Nephron progenitor cell (in vitro differentiated cells): ENCODE results near the gene RBM19.

Experiments
- DNase-seq: peaks from one replicate; pipeline ENCODE4 v3.0.0; 2021
- H3K27ac Mint-ChIP-seq: 2 replicates; pipeline ENCODE4 v1.8.0; 2021; ENCODE audit warnings: mild to moderate bottlenecking, moderate library complexity, mixed read lengths
- H3K27me3 Mint-ChIP-seq: 2 replicates; pipeline ENCODE4 v1.8.0; 2021; ENCODE audit warnings: mild to moderate bottlenecking, low read depth, mixed read lengths; ENCODE audit not compliant: poor library complexity
- H3K36me3 Mint-ChIP-seq: 2 replicates; pipeline ENCODE4 v1.8.0; 2021; ENCODE audit warnings: low read depth, mixed read lengths
- H3K4me1 Mint-ChIP-seq: 2 replicates; pipeline ENCODE4 v1.8.0; 2021; ENCODE audit warnings: mixed read lengths
- H3K4me3 Mint-ChIP-seq: 2 replicates; pipeline ENCODE4 v1.8.0; 2021; ENCODE audit warnings: mild to moderate bottlenecking, moderate library complexity, mixed read lengths
- H3K9me3 Mint-ChIP-seq: 2 replicates; pipeline ENCODE4 v1.8.0; 2021; ENCODE audit warnings: mild to moderate bottlenecking, moderate library complexity, mixed read lengths
- CTCF ChIP-seq: fragments of 200-600 bp; sonication (generic); IDR thresholded peaks from 2 replicates; pipeline ENCODE4 v1.5.0; 2021; ENCODE audit warnings: antibody characterized with exemption

Gene RBM19

GRCh38 chr12:113990250-113991223 is 24.4 kb upstream of the RBM19 start:
- no peaks in the 10 kb centered on the region for H3K36me3 Mint-ChIP-seq
- peaks cover 12% of the 10 kb centered on the region for H3K4me1 Mint-ChIP-seq
- TF ChIP-seq CTCF = no peak
- H3K27me3 Mint-ChIP-seq = peaks cover 3% of the 10 kb centered on the region
- H3K9me3 Mint-ChIP-seq = no peaks in the 10 kb centered on the region
- DNase-seq = no peak
- no peak overlapping the region for H3K4me3 Mint-ChIP-seq
- no peak overlapping the region for H3K27ac Mint-ChIP-seq

GRCh38 chr12:113988976-113989375 is 22.9 kb upstream of the RBM19 start:
- H3K27me3 Mint-ChIP-seq = peaks cover 3% of the 10 kb centered on the region

DNA sequence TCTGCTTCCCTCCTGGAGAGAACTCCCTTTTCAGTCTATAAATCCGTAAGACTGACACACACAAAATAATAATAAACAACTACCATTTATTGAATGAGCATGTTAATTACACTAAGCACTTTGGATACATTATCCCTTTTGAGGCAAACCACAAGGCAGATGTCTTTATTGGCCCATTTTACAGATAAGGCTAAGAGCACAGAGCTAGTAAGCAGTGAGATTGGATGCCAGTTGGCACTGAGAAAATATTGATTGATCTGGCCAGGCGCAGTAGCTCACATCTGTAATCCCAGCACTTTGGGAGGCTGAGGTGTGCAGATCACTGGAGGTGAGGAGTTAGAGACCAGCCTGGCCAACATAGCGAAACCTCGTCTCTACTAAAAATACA is 21.9 kb upstream of the RBM19 start:
- no peaks in the 10 kb centered on the region for H3K36me3 Mint-ChIP-seq
- H3K9me3 Mint-ChIP-seq = no peaks in the 10 kb centered on the region
- H3K4me1 Mint-ChIP-seq = peaks cover 10% of the 10 kb centered on the region
- TF ChIP-seq CTCF = no peak
- H3K27ac Mint-ChIP-seq = no peak overlapping the region
- no peak overlapping the region for H3K4me3 Mint-ChIP-seq
- no peak for DNase-seq
- peaks cover 6% of the 10 kb centered on the region for H3K27me3 Mint-ChIP-seq

More at GRCh38 chr12:113988976-113989375, 22.9 kb upstream of the RBM19 start:
- no peaks in the 10 kb centered on the region for H3K9me3 Mint-ChIP-seq
- no peak overlapping the region for H3K4me3 Mint-ChIP-seq
- H3K27ac Mint-ChIP-seq = no peak overlapping the region
- no peak for DNase-seq
- no peaks in the 10 kb centered on the region for H3K36me3 Mint-ChIP-seq
- H3K4me1 Mint-ChIP-seq = peaks cover 10% of the 10 kb centered on the region
- TF ChIP-seq CTCF = no peak

DNA sequence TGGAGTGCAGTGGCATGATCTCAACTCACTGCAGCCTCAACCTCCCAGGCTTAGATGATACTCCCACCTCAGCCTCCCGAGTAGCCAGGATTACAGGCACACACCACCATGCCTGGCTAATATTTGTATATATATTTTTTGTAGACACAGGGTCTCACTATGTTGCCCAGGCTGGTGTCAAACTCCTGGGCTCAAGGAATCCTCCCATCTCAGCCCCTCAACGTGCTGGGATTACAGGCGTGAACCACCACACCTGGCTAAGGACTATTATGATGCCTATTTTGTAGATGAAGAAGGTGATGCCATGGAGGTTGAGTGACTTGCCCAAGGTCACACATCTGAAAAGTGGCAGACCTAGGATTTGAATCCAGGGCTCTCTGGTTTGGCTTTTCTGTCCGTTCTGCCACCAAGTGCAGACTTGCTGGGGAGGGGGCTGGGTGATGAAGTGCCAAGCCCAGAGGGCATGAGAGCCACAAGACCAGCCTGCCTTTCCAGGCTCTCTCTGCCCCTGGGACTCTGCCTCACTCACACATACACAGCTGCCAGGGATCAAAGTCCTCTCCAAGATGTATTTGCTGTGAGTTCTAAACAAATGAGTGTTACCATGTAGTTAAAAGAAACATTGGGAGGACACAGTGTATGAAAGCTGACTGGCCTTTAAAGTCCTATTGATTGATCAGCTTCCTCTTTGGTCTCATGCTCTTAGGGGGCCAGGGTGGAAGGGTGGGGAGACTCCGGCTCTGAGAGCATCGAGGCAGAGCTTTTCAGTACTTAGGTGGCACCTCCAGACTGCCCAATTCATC is 21.3 kb upstream of the RBM19 start:
- H3K9me3 Mint-ChIP-seq = no peaks in the 10 kb centered on the region
- DNase-seq = no peak
- H3K27me3 Mint-ChIP-seq = peaks cover 6% of the 10 kb centered on the region
- no peak for TF ChIP-seq CTCF
- no peak overlapping the region for H3K4me3 Mint-ChIP-seq
- no peaks in the 10 kb centered on the region for H3K36me3 Mint-ChIP-seq
- H3K27ac Mint-ChIP-seq = no peak overlapping the region
- peaks cover 10% of the 10 kb centered on the region for H3K4me1 Mint-ChIP-seq

DNA sequence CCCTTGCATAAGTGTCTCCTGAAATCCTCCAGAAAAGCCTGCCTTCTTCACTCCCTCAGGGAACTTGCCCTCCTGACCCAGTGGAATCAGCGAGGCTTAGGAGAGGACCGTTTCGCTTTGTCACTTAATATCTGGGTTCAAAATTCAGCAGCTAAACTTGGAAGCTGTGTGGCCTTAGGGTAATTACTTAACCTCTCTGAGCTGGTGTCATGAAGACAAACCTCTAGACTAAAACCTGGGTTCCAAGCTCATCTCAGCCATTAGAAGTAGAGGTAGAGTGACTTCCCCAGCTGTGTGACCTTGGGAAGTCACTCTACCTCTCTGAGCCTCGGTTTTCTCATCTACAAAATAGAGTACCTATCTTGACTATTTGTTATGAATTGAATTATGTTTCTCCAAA is 18.3 kb upstream of the RBM19 start:
- peaks cover 10% of the 10 kb centered on the region for H3K4me1 Mint-ChIP-seq

More for the DNA sequence above, 18.3 kb upstream of the RBM19 start:
- Mint-ChIP-seq H3K9me3 (no peaks in the 10 kb centered on the region), H3K27me3 (peaks cover 26% of the 10 kb centered on the region), H3K4me3 (no peak overlapping the region), H3K27ac (no peak overlapping the region), H3K36me3 (no peaks in the 10 kb centered on the region)
- DNase-seq = no peak
- TF ChIP-seq CTCF = no peak
